BLaER1 (cell line): ENCODE data around the gene SSR1.

Source experiments
- H3K27ac ChIP-seq: shearing (Covaris generic); formaldehyde crosslinking; 2 replicates; pipeline ENCODE4 v1.8.1; 2022
- H3K27me3 ChIP-seq: shearing (Covaris generic); formaldehyde crosslinking; 2 replicates; pipeline ENCODE4 v1.8.1; 2022
- H3K36me3 ChIP-seq: shearing (Covaris generic); formaldehyde crosslinking; 2 replicates; pipeline ENCODE4 v1.8.1; 2022
- H3K4me1 ChIP-seq: shearing (Covaris generic); formaldehyde crosslinking; 2 replicates; pipeline ENCODE4 v1.8.1; 2022
- H3K4me2 ChIP-seq: shearing (Covaris generic); formaldehyde crosslinking; 2 replicates; pipeline ENCODE4 v1.8.1; 2022
- H3K4me3 ChIP-seq: shearing (Covaris generic); formaldehyde crosslinking; 2 replicates; pipeline ENCODE4 v1.8.1; 2022
- H3K9ac ChIP-seq: shearing (Covaris generic); formaldehyde crosslinking; 2 replicates; pipeline ENCODE4 v1.8.1; 2022
- H3K9me3 ChIP-seq: shearing (Covaris generic); formaldehyde crosslinking; 2 replicates; pipeline ENCODE4 v1.8.1; 2022
- H4K20me1 ChIP-seq: shearing (Covaris generic); formaldehyde crosslinking; 2 replicates; pipeline ENCODE4 v1.8.1; 2022
- Cebpa-rat ChIP-seq: shearing (Covaris generic); IDR thresholded peaks from 2 replicates; pipeline ENCODE4 v1.8.1; 2022

SSR1 gene

DNA sequence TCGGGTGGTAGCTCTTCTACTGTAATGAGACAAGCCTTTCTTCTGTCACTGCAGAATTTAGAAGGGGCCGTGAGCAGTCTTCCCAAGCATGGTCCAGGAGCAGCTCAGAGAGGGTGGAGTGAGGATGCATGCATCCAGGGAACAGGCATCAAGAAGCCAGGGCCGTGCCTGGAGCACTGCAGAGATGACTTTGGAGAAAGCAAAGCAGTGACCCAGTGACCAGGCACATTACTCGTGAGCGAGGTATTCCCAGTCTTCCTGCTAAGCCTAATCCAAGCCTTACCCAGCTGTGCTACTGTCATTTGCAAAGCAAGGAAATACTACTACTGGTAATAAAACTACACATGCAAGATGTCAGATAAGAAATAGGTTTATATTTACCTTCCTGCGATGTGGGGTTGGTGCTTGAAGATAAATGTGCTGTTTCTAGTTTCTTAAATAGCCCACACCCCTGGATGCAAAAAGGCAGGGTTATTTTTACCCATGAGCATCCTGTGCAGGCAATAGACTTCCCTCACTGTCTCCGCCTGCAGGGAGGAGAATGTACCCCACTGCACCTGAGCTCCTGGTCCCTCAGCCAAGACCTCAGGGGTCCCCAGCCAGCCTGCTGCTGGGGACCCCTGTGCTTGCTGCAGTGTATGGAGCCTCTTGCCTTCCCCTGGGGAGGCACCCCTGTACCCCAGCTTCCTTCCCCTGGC lies 62.9 kb downstream of the SSR1 start:
- 0 out of 2 replicates have a peak overlapping the region, but pooled peaks have one; percentile 38 for H3K9ac ChIP-seq
- no peak overlapping the region for H3K4me3 ChIP-seq
- peaks cover 18% of the 10 kb centered on the region; the same call in 1 of the 2 replicates for H4K20me1 ChIP-seq
- H3K4me1 ChIP-seq = peaks cover 54% of the 10 kb centered on the region
- H3K9me3 ChIP-seq = no peaks in the 10 kb centered on the region
- H3K36me3 ChIP-seq = peaks cover 68% of the 10 kb centered on the region
- 0 out of 2 replicates have a peak overlapping the region, but pooled peaks have one; percentile 22 for H3K27ac ChIP-seq
- H3K27me3 ChIP-seq = no peaks in the 10 kb centered on the region
- no peak for TF ChIP-seq Cebpa-rat
- peak overlapping the region; percentile 37 for H3K4me2 ChIP-seq

DNA sequence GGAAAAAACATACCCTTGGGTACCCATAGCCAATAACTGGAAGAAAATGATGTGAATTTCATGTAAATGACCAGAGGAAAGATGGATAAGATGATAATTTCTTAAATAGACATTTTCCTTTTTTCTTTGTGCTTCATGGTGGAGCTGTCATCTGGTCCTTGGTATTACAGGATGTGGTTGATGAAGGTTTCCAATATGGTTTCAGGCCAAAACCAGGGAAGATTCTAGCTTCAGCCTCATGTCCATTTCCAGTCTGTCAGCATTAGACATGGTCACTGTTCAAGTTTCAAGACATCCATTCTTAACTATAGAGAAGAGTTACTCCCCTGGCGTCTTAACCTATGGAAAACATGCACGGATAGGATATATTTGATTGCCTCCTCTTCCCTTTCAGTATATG lies 63.6 kb downstream of the SSR1 start:
- H4K20me1 ChIP-seq = peaks cover 18% of the 10 kb centered on the region; the same call in 1 of the 2 replicates
- H3K4me2 ChIP-seq = peak overlapping the region; percentile 37; the same call in 1 of the 2 replicates

GRCh38 chr6:7247828-7248227 lies 65.2 kb downstream of the SSR1 start:
- Histone ChIP-seq H4K20me1 (peaks cover 18% of the 10 kb centered on the region), H3K27ac (no peak overlapping the region), H3K27me3 (no peaks in the 10 kb centered on the region), H3K9ac (no peak overlapping the region), H3K4me3 (no peak overlapping the region), H3K4me2 (no peak overlapping the region), H3K4me1 (peaks cover 44% of the 10 kb centered on the region), H3K9me3 (no peaks in the 10 kb centered on the region), H3K36me3 (peaks cover 81% of the 10 kb centered on the region)
- no peak for TF ChIP-seq Cebpa-rat

More for the DNA sequence above, 63.6 kb downstream of the SSR1 start:
- Histone ChIP-seq H3K4me3 (no peak overlapping the region), H3K27me3 (no peaks in the 10 kb centered on the region), H3K27ac (no peak overlapping the region), H3K36me3 (peaks cover 75% of the 10 kb centered on the region), H3K4me1 (peaks cover 47% of the 10 kb centered on the region), H3K9me3 (no peaks in the 10 kb centered on the region), H3K9ac (0 out of 2 replicates have a peak overlapping the region, but pooled peaks have one; percentile 38)
- no peak for TF ChIP-seq Cebpa-rat

DNA sequence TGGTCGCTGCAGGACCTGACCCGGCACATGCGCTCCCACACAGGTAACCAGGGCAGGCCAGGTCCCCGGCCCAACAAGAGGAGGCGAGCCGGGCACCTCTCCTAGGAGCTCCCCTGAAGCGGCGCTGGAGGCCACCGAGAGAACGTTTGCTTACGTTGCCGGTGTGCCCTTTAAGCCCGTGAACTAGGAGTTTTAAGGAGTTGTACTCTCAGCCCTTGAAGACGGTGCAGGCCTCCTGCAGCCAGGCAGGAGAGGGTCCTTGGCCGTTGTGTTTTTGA lies 65.9 kb downstream of the SSR1 start:
- H3K9ac ChIP-seq = no peak overlapping the region
- no peak overlapping the region for H3K4me2 ChIP-seq
- no peaks in the 10 kb centered on the region for H3K27me3 ChIP-seq
- H3K27ac ChIP-seq = no peak overlapping the region
- H3K4me1 ChIP-seq = peaks cover 49% of the 10 kb centered on the region
- peaks cover 18% of the 10 kb centered on the region for H4K20me1 ChIP-seq
- H3K36me3 ChIP-seq = peaks cover 78% of the 10 kb centered on the region
- no peak for TF ChIP-seq Cebpa-rat
- H3K9me3 ChIP-seq = no peaks in the 10 kb centered on the region
- H3K4me3 ChIP-seq = no peak overlapping the region

GRCh38 chr6:7246401-7247178 lies 66.4 kb downstream of the SSR1 start:
- Histone ChIP-seq H3K4me2 (no peak overlapping the region), H3K9me3 (no peaks in the 10 kb centered on the region), H3K27ac (no peak overlapping the region), H4K20me1 (peaks cover 18% of the 10 kb centered on the region), H3K27me3 (no peaks in the 10 kb centered on the region), H3K36me3 (peaks cover 79% of the 10 kb centered on the region), H3K4me1 (peaks cover 49% of the 10 kb centered on the region), H3K9ac (no peak overlapping the region), H3K4me3 (no peak overlapping the region)
- TF ChIP-seq Cebpa-rat = no peak

- H3K36me3 ChIP-seq = peaks cover 84% of the 10 kb centered on the region
- no peak for TF ChIP-seq Cebpa-rat
- peaks cover 18% of the 10 kb centered on the region for H4K20me1 ChIP-seq
- H3K27me3 ChIP-seq = no peaks in the 10 kb centered on the region
- H3K9me3 ChIP-seq = no peaks in the 10 kb centered on the region
- no peak overlapping the region for H3K9ac ChIP-seq
- peaks cover 49% of the 10 kb centered on the region for H3K4me1 ChIP-seq
- H3K4me3 ChIP-seq = no peak overlapping the region
- H3K4me2 ChIP-seq = no peak overlapping the region
- no peak overlapping the region; the same call in 1 of the 2 replicates for H3K27ac ChIP-seq
Observed at GRCh38 chr6:7245668-7246393, 67.2 kb downstream of the SSR1 start.

GRCh38 chr6:7243179-7243981 lies 69.6 kb downstream of the SSR1 start:
- Histone ChIP-seq H3K36me3 (peaks cover 74% of the 10 kb centered on the region), H3K4me1 (peaks cover 52% of the 10 kb centered on the region), H3K9ac (peak overlapping the region; percentile 21; the same call in 1 of the 2 replicates), H3K4me3 (no peak overlapping the region), H3K27me3 (no peaks in the 10 kb centered on the region), H3K27ac (peak overlapping the region; percentile 50; the same call in 1 of the 2 replicates), H3K4me2 (peak overlapping the region; percentile 52), H4K20me1 (peaks cover 24% of the 10 kb centered on the region; the same call in 1 of the 2 replicates), H3K9me3 (no peaks in the 10 kb centered on the region)
- TF ChIP-seq Cebpa-rat = no peak

GRCh38 chr6:7242835-7243178 lies 70.2 kb downstream of the SSR1 start:
- no peak for TF ChIP-seq Cebpa-rat
- no peaks in the 10 kb centered on the region for H3K27me3 ChIP-seq
- no peak overlapping the region for H3K4me3 ChIP-seq
- H4K20me1 ChIP-seq = peaks cover 29% of the 10 kb centered on the region; the same call in 1 of the 2 replicates
- H3K27ac ChIP-seq = peak overlapping the region; percentile 50; the same call in 1 of the 2 replicates
- no peaks in the 10 kb centered on the region for H3K9me3 ChIP-seq
- H3K4me1 ChIP-seq = peaks cover 58% of the 10 kb centered on the region
- peak overlapping the region; percentile 21; the same call in 1 of the 2 replicates for H3K9ac ChIP-seq
- H3K36me3 ChIP-seq = peaks cover 68% of the 10 kb centered on the region
- peak overlapping the region; percentile 52 for H3K4me2 ChIP-seq
